CD4-positive, alpha-beta memory T cell (primary cell): Measurements from ENCODE around the gene PLOD2. TPM values are rescaled to one million over a fixed set of nuclear protein-coding genes. Genes with fewer than 3 reads are reported as not detected.
A peak's percentile ranks its signal among the peaks of the same experiment; 100 is the strongest.

Experiments used
- CTCF ChIA-PET: fragments of 350-600 bp; sonication (Branson Sonifier 250); formaldehyde crosslinking; loops from one replicate; lab custom pipeline; 2021; ENCODE audit warnings: inconsistent platforms; ENCODE audit not compliant: partially characterized antibody; lab: Charles Lee
- POLR2A ChIA-PET: fragments of 350-600 bp; sonication (Branson Sonifier 250); formaldehyde crosslinking; loops from one replicate; lab custom pipeline; 2021; ENCODE audit not compliant: partially characterized antibody; lab: Charles Lee
- DNase-seq, 5 donors: peaks; one replicate each; pipeline versions ENCODE4 v3.0.0 to v3.0.0-alpha.2; 2020 to 2022; ENCODE audit warnings: mixed read lengths in 1 of 5
- H3K27ac ChIP-seq: one replicate; pipeline ENCODE4 v1.7.0; 2013; ENCODE audit warnings: low read depth, low read length
- H3K27me3 ChIP-seq: 2 replicates; pipeline ENCODE4 v1.7.0; 2013; ENCODE audit warnings: mild to moderate bottlenecking, low read length, moderate library complexity; ENCODE audit not compliant: insufficient read depth
- H3K36me3 ChIP-seq: 2 replicates; pipeline ENCODE4 v1.7.0; 2013; ENCODE audit warnings: mild to moderate bottlenecking, low read length, moderate library complexity; ENCODE audit not compliant: insufficient read depth
- H3K4me1 ChIP-seq: 2 replicates; pipeline ENCODE4 v1.7.0; 2013; ENCODE audit warnings: mild to moderate bottlenecking, low read length, moderate library complexity; ENCODE audit not compliant: insufficient read depth
- H3K4me3 ChIP-seq, 2 donors: one replicate each; pipeline ENCODE4 v1.7.0; 2013; ENCODE audit warnings: low read length in 2 of 2, mild to moderate bottlenecking in 1 of 2
- H3K9me3 ChIP-seq, 2 donors: one replicate each; pipeline ENCODE4 v1.7.0; 2013; ENCODE audit warnings: low read length in 2 of 2, control low read depth in 1 of 2; ENCODE audit not compliant: control insufficient read depth in 1 of 2
- H3K27ac Mint-ChIP-seq, 7 donors: one replicate each; pipeline ENCODE4 v1.8.0; 2020 to 2021; ENCODE audit warnings: mixed read lengths in 7 of 7, mild to moderate bottlenecking in 6 of 7, inconsistent platforms in 3 of 7, moderate library complexity in 3 of 7
- H3K27me3 Mint-ChIP-seq, 2 donors: one replicate each; pipeline ENCODE4 v1.8.0; 2020 to 2021; ENCODE audit warnings: mixed read lengths in 2 of 2
- H3K36me3 Mint-ChIP-seq, 2 donors: one replicate each; pipeline ENCODE4 v1.8.0; 2020 to 2021; ENCODE audit warnings: mixed read lengths in 2 of 2, inconsistent platforms in 1 of 2, mild to moderate bottlenecking in 1 of 2
- H3K4me1 Mint-ChIP-seq, 4 donors: one replicate each; pipeline ENCODE4 v1.8.0; 2020 to 2021; ENCODE audit warnings: mixed read lengths in 4 of 4, mild to moderate bottlenecking in 1 of 4
- H3K4me3 Mint-ChIP-seq, 8 donors: one replicate each; pipeline ENCODE4 v1.8.0; 2020 to 2021; ENCODE audit warnings: mixed read lengths in 8 of 8, mild to moderate bottlenecking in 7 of 8, moderate library complexity in 6 of 8, inconsistent platforms in 3 of 8
- H3K9me3 Mint-ChIP-seq, 8 donors: one replicate each; pipeline ENCODE4 v1.8.0; 2020 to 2021; ENCODE audit warnings: mixed read lengths in 8 of 8, mild to moderate bottlenecking in 5 of 8, inconsistent platforms in 3 of 8, moderate library complexity in 1 of 8
- intact Hi-C: fragments of 100-400 bp; cut with micrococcal nuclease; formaldehyde crosslinking; loops from one replicate; pipeline ENCODE4 v1.15.1; 2023
- polyA plus RNA-seq, 2 donors: library from polyadenylated mRNA; unstranded; fragments of 300-500 nt; fragmentation: Illumina TruSeq; gene quantifications; one replicate each; pipeline ENCODE4 v1.2.3, GENCODE V29; 2021
- total RNA-seq, 2 experiments: library from RNA; stranded (reverse); gene quantifications; one replicate each; pipeline ENCODE4 v1.2.3, GENCODE V29; 2021

Gene PLOD2
- total and polyA plus RNA-seq, 4 experiments from 2014 or later, result not detected

DNA sequence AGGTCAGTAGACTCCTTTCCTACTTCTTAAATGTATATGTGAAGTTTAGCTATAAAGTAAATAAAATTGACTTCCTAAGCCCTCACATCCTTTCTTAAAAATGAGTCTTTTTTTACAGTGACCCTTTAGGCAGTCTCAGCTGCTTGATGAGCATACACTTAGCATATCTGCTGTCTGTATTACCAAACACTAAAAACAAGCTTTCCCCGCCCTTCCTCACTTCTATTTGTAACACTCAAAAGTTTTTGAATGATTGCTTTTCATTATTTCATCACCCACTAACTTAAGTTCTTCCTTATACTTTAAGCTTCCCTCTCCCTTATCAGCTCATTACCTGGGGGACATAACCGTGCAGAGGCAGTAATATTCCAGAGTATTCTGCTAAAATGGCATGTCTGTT, 89.4 kb downstream of the PLOD2 start:
- POLR2A ChIA-PET, result no interaction called here
- H3K27ac Mint-ChIP-seq, result no peak overlapping the region

DNA sequence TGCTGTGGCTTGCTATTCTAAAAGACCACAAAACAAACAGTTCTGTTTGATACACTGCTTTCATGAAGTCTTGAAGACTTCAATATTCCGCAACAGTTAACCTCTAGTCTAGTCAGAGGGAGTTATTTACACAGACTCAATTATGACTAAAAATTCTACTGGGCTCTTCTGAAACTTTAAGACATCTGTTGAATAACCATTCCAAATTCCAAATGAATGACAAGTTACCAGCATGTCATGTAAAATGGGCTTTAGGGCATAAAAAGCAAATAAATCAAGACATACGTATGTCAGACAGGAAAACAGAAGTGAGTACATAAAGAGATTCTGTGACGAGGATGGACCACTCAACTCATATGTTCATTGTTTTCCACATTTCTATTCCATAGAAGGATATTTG, 93.9 kb downstream of the PLOD2 start:
- Histone ChIP-seq H3K9me3 (no peaks in the 10 kb centered on the region), H3K36me3 (no peaks in the 10 kb centered on the region), H3K4me1 (no peaks in the 10 kb centered on the region), H3K4me3 (no peak overlapping the region), H3K27ac (no peak overlapping the region), H3K27me3 (no peaks in the 10 kb centered on the region)
- H3K27ac Mint-ChIP-seq, result no peak overlapping the region
- no peaks in the 10 kb centered on the region for H3K4me1 Mint-ChIP-seq
- ChIA-PET POLR2A (no interaction called here), CTCF (no interaction called here)
- H3K36me3 Mint-ChIP-seq, result no peaks in the 10 kb centered on the region
- H3K4me3 Mint-ChIP-seq, result no peak overlapping the region
- H3K9me3 Mint-ChIP-seq, result no peaks in the 10 kb centered on the region
- DNase-seq, result no peak
- intact Hi-C loops, result no loop called here
- no peaks in the 10 kb centered on the region for H3K27me3 Mint-ChIP-seq

More for the DNA sequence above, 89.4 kb downstream of the PLOD2 start:
- Histone ChIP-seq H3K27ac (no peak overlapping the region), H3K27me3 (no peaks in the 10 kb centered on the region), H3K4me1 (no peaks in the 10 kb centered on the region), H3K36me3 (no peaks in the 10 kb centered on the region), H3K9me3 (no peaks in the 10 kb centered on the region), H3K4me3 (no peak overlapping the region)
- no peaks in the 10 kb centered on the region for H3K4me1 Mint-ChIP-seq
- CTCF ChIA-PET, result no interaction called here
- H3K9me3 Mint-ChIP-seq, result no peaks in the 10 kb centered on the region
- intact Hi-C loops, result no loop called here
- DNase-seq, result no peak
- H3K27me3 Mint-ChIP-seq, result no peaks in the 10 kb centered on the region
- no peaks in the 10 kb centered on the region for H3K36me3 Mint-ChIP-seq
- H3K4me3 Mint-ChIP-seq, result no peak overlapping the region

DNA sequence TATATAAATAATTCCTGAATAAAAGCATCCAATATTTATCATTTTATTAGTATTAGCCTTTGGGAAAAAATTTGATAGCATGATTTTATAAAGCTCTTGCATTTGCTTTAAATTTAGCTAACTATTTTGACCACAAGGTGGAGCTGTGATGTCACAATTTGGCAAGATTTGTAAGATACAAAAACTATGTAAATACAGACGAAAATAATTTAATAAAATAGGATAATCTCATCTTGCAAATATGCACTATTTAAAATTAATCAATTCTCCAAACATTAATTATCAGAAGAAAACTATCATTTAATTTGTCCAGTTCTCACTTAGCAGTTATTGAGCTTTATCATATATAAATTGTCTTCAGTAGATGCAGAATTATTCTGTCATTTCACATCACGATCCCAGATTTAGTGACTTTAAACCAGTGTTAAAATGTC, 95.4 kb downstream of the PLOD2 start:
- Mint-ChIP-seq H3K4me3 (no peak overlapping the region), H3K9me3 (no peaks in the 10 kb centered on the region), H3K27ac (no peak overlapping the region), H3K4me1 (no peaks in the 10 kb centered on the region), H3K36me3 (no peaks in the 10 kb centered on the region), H3K27me3 (no peaks in the 10 kb centered on the region)
- ChIA-PET CTCF (interaction anchor here (1.1 to 1.5 kb wide), 3 partner anchors 9 to 573 kb away, joined by 3 read pairs; no protein-coding TSS in a partner anchor), POLR2A (no interaction called here)
- Histone ChIP-seq H3K36me3 (no peaks in the 10 kb centered on the region), H3K27ac (no peak overlapping the region), H3K27me3 (no peaks in the 10 kb centered on the region), H3K4me1 (no peaks in the 10 kb centered on the region), H3K4me3 (no peak overlapping the region), H3K9me3 (no peaks in the 10 kb centered on the region)
- DNase-seq, result peak in 1 of 5 donors; percentile 14
- intact Hi-C loops, result loop anchor here (1.0 to 2.0 kb wide), 2 partner anchors 512 to 575 kb away; no protein-coding TSS in a partner anchor

DNA sequence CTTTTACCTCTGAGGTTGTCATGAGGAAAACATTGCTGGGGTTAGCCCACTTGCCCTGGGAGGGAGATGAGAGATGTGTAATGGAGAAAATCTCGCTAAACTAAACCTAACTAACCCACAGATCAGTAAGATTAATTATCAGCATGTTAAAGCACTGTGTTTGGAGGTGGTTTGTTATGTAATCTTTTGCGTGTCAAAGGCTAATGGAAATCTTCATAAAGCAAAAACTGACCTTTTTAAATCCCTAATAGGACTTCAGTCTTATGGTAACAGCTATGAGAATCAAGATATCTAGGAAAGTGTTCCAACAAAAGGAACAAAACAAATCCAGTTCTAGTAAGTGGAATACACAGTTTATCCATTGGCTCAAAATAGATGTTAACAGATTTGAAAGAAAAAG, 102.7 kb downstream of the PLOD2 start:
- CTCF ChIA-PET, result no interaction called here
- Histone ChIP-seq H3K27me3 (no peaks in the 10 kb centered on the region), H3K4me1 (no peaks in the 10 kb centered on the region), H3K4me3 (no peak overlapping the region), H3K9me3 (no peaks in the 10 kb centered on the region), H3K36me3 (no peaks in the 10 kb centered on the region), H3K27ac (no peak overlapping the region)
- POLR2A ChIA-PET, result no interaction called here
- no peaks in the 10 kb centered on the region for H3K27me3 Mint-ChIP-seq
- H3K4me1 Mint-ChIP-seq, result no peaks in the 10 kb centered on the region
- intact Hi-C loops, result no loop called here
- peaks cover 0 to 1% (median 0%) of the 10 kb centered on the region in 8 donors for H3K9me3 Mint-ChIP-seq
- H3K27ac Mint-ChIP-seq, result no peak overlapping the region
- H3K4me3 Mint-ChIP-seq, result no peak overlapping the region
- no peak for DNase-seq
- H3K36me3 Mint-ChIP-seq, result no peaks in the 10 kb centered on the region

DNA sequence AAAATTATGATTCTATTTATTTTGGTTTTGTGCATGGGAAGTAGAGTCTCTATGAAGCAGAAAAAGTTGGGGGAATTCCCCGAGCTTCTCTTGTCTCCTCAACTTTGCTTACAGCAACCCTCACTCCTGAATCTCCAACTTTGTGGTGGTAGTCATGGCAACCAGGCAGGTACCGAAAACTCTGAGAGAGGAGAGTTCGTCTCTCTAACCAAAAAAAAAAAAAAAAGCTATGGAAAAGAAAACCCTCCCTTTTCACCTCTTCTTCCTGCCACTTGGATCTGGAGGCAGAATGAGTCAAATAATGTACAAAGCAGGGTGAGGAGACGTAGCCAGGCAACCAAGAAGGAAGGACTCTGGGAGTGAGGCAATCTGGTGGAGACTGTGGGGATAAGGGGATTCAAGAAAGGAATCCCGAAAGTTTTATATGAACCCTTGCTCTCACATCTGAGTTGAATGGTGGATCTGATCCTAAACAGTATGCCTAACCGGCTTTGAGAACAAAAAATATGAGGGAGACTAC, 108.1 kb downstream of the PLOD2 start:
- ChIA-PET POLR2A (no interaction called here), CTCF (interaction anchor here (0.7 to 1.5 kb wide), 2 partner anchors 10 to 12 kb away, joined by 3 to 5 read pairs; no protein-coding TSS in a partner anchor)
- H3K4me1 ChIP-seq, result no peaks in the 10 kb centered on the region
- no peak for DNase-seq
- Mint-ChIP-seq H3K9me3 (peaks cover 0 to 3% (median 0%) of the 10 kb centered on the region in 8 donors), H3K27ac (no peak overlapping the region), H3K4me1 (no peaks in the 10 kb centered on the region), H3K36me3 (no peaks in the 10 kb centered on the region), H3K4me3 (no peak overlapping the region), H3K27me3 (no peaks in the 10 kb centered on the region)
- no peak overlapping the region for H3K4me3 ChIP-seq
- H3K9me3 ChIP-seq, result no peaks in the 10 kb centered on the region
- H3K27ac ChIP-seq, result no peak overlapping the region
- no peaks in the 10 kb centered on the region for H3K27me3 ChIP-seq
- intact Hi-C loops, result no loop called here
- no peaks in the 10 kb centered on the region for H3K36me3 ChIP-seq

DNA sequence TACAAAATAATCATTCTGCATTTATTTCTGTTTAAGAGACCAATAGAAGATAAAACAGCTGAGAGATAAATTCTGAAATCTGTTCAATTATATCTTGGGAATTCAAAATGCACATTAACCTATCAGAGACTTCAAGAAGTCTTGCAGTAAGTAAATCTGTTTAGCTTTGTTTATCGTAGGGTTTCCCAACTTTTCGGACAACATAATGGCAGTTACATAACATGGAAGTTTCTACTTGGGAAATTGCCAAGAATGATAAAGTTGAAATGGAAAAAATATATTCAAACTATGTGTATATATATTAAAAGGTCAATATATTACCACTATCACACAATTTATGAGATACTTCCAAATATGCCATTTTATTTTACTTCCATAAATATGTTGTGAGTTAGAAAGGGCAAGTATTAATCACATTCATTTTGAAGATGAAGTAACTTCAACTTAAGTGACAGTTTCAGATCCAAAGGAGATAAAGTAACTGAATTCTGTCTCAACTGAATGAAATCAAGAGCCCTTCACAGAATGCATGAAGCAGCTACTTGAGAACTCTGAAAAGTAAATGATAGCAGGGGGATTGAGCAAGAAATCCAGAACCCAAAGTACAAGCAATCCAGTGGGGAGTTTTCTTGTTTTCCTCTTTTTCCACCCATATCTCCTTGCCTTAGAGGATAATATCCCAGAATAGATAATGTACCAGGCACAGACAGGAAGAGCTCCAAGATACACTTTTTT, 108.8 kb downstream of the PLOD2 start:
- Mint-ChIP-seq H3K27me3 (no peaks in the 10 kb centered on the region), H3K4me3 (no peak overlapping the region), H3K36me3 (no peaks in the 10 kb centered on the region), H3K27ac (no peak overlapping the region), H3K4me1 (no peaks in the 10 kb centered on the region), H3K9me3 (peaks cover 0 to 3% (median 0%) of the 10 kb centered on the region in 8 donors)
- intact Hi-C loops, result no loop called here
- H3K4me1 ChIP-seq, result no peaks in the 10 kb centered on the region
- no peak for DNase-seq
- no peaks in the 10 kb centered on the region for H3K9me3 ChIP-seq
- POLR2A ChIA-PET, result no interaction called here
- H3K27me3 ChIP-seq, result no peaks in the 10 kb centered on the region
- CTCF ChIA-PET, result interaction anchor here (0.7 to 1.5 kb wide), 2 partner anchors 10 to 13 kb away, joined by 3 to 5 read pairs; no protein-coding TSS in a partner anchor
- no peak overlapping the region for H3K27ac ChIP-seq
- no peak overlapping the region for H3K4me3 ChIP-seq
- H3K36me3 ChIP-seq, result no peaks in the 10 kb centered on the region

DNA sequence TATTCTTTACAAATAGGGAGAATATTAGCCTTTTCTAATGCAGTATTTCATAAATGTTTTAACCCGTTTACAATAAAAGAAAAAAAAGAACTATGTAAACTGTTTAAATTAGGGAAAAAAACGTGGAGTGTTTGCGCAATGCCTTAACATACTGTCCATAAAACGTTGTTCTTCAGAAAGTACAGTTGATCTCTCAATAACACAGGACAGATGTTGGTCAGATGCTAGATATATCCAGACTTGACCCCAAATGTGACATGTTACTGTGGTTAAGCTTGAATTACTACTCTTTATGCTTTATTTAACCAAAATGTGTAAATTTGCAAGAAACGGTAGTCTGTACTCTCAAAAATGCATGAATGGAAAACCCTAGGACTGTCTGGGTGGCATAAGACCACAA, 110.3 kb downstream of the PLOD2 start:
- no peak for DNase-seq
- H3K4me3 ChIP-seq, result no peak overlapping the region
- Mint-ChIP-seq H3K36me3 (no peaks in the 10 kb centered on the region), H3K27ac (no peak overlapping the region), H3K27me3 (no peaks in the 10 kb centered on the region), H3K9me3 (peaks cover 0 to 7% (median 0%) of the 10 kb centered on the region in 8 donors), H3K4me3 (no peak overlapping the region), H3K4me1 (no peaks in the 10 kb centered on the region)
- POLR2A ChIA-PET, result no interaction called here
- H3K9me3 ChIP-seq, result no peaks in the 10 kb centered on the region
- no peaks in the 10 kb centered on the region for H3K27me3 ChIP-seq
- intact Hi-C loops, result no loop called here
- H3K36me3 ChIP-seq, result no peaks in the 10 kb centered on the region
- no peaks in the 10 kb centered on the region for H3K4me1 ChIP-seq
- H3K27ac ChIP-seq, result no peak overlapping the region
- CTCF ChIA-PET, result no interaction called here
